HG03135 (cell line): ENCODE data around the gene ARCN1.

Source experiments
- ATAC-seq: cut with Tn5 transposase; IDR thresholded peaks from one replicate; pipeline ENCODE4 v1.9.1; 2021; ENCODE audit warnings: mild to moderate bottlenecking, moderate library complexity; ENCODE audit not compliant: unreplicated experiment

Gene ARCN1

GRCh38 chr11:118572061-118572980, at the start of gene ARCN1:
Gene ARCN1, plus strand, starts transcription at chr11:118572409. Its CDS starts 139 bp downstream, at chr11:118572548.
- ATAC-seq, result peak; percentile 62

GRCh38 chr11:118522571-118523072, 49.6 kb upstream of the ARCN1 start:
- ATAC-seq, result no peak

- no peak for ATAC-seq
These were observed 47.9 kb upstream of the ARCN1 start for GRCh38 chr11:118524356-118524755.

GRCh38 chr11:118524757-118525470, 47.3 kb upstream of the ARCN1 start:
- ATAC-seq, result no peak

- no peak for ATAC-seq
These were observed 45.5 kb upstream of the ARCN1 start for GRCh38 chr11:118526688-118527087.

GRCh38 chr11:118527109-118527508, 45.1 kb upstream of the ARCN1 start, which contains the start of gene TTC36:
Gene TTC36, plus strand, starts transcription at chr11:118527474. Its CDS starts 21 bp downstream, at chr11:118527495.
- ATAC-seq, result no peak

GRCh38 chr11:118528511-118528910, 43.7 kb upstream of the ARCN1 start:
- ATAC-seq, result no peak

- no peak for ATAC-seq
These were observed 42.5 kb upstream of the ARCN1 start for GRCh38 chr11:118529584-118530175.

GRCh38 chr11:118530180-118530682, 42.0 kb upstream of the ARCN1 start:
- ATAC-seq, result no peak

- ATAC-seq, result peak; percentile 67
These were observed 41.3 kb upstream of the ARCN1 start, which contains the start of gene TMEM25 for GRCh38 chr11:118530683-118531596. Gene TMEM25, plus strand, starts transcription at chr11:118531192. Its CDS starts 610 bp downstream, at chr11:118531802.

GRCh38 chr11:118531597-118532084, 40.6 kb upstream of the ARCN1 start:
- ATAC-seq, result no peak

GRCh38 chr11:118532091-118532490, 40.1 kb upstream of the ARCN1 start:
- ATAC-seq, result no peak

- ATAC-seq, result no peak
These were observed 39.1 kb upstream of the ARCN1 start for GRCh38 chr11:118532852-118533768.

GRCh38 chr11:118533769-118534729, 38.2 kb upstream of the ARCN1 start:
- no peak for ATAC-seq

GRCh38 chr11:118535261-118535660, 36.9 kb upstream of the ARCN1 start:
- no peak for ATAC-seq

GRCh38 chr11:118536726-118537125, 35.5 kb upstream of the ARCN1 start:
- ATAC-seq, result no peak

- no peak for ATAC-seq
These were observed 34.7 kb upstream of the ARCN1 start for GRCh38 chr11:118537409-118537980.
